ENCODE measurements around the gene BHLHE41.

- TF ChIP-seq CTCF (IDR thresholded peaks at IDR 0.05) (no peak), POLR2A (IDR thresholded peaks at IDR 0.05) (no peak), POLR2AphosphoS5 (IDR thresholded peaks at IDR 0.05) (no peak)
Observed at GRCh38 chr12:26148291-26148690, 23.5 kb upstream of the BHLHE41 start.

Data from stomach (tissue), 4 donors.